GM08714 (cell line): Measurements from ENCODE around the gene ZNF579.

ENCODE experiments used
- H3K4me3 ChIP-seq: fragments of 200-500 bp; sonication (Bioruptor generic); 2 replicates; pipeline ENCODE4 v1.5.1; 2014; ENCODE audit warnings: mild to moderate bottlenecking, low read length, inconsistent platforms
- ZNF274 ChIP-seq: IDR thresholded peaks from 2 replicates; pipeline ENCODE4 v1.6.1; 2012; ENCODE audit warnings: mild to moderate bottlenecking, low read depth, low read length

ZNF579 gene

DNA sequence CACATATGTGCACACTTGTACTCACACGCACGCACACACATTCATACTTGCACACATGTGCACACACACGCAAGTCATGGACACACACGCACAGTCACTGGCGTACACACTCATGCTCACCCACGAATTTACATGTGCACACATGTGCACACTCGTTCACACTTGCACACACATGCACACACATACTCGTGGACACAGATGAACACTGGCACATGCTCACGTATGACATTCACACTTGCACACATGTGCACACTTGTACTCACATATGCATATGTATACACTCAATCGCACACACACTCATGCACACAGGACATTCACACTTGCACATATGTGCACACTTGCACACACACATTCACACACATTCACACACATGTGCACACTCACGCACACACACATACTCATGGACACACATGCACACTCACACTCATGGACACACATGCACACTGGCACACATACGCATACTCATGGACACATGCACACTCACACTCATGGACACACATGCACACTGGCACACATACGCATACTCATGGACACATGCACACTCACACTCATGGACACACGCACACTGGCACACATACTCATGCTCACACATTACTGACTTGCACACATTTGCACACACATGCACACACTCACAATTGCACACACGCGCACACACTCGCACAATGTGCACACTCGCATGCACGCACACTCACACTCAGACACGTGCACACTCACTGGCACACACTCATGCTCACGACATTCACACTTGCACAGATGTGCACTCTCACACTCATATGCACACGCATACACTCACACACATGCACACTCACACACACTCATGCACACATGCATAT, 53.2 kb downstream of the ZNF579 start:
- no peak for TF ChIP-seq ZNF274

More for the DNA sequence above, 53.2 kb downstream of the ZNF579 start:
- no peak overlapping the region for H3K4me3 ChIP-seq
